ENCODE measurements around the gene OR2W3.

- TF ChIP-seq CTCF (IDR thresholded peaks at IDR 0.05) (no peak), POLR2A (IDR thresholded peaks at IDR 0.05) (no peak), EP300 (IDR thresholded peaks at IDR 0.05; ENCODE audit: low read depth) (no peak)
Observed at GRCh38 chr1:247865416-247865815, 30.0 kb upstream of the OR2W3 start.

Measured in transverse colon (tissue), 3 donors.